ENCODE data around the gene FAM83D.

- no peak for TF ChIP-seq POLR2AphosphoS5 (IDR thresholded peaks at IDR 0.05; ENCODE audit: low read depth)
- TF ChIP-seq CTCF (conservative IDR thresholded peaks at IDR 0.05; ENCODE audit: low read depth in 2 of 2): no peak
- TF ChIP-seq JUNB (IDR thresholded peaks at IDR 0.05; ENCODE audit: unreplicated experiment): no peak
- no peak for TF ChIP-seq CREB1 (CRISPR knock-in tag; IDR thresholded peaks at IDR 0.05; ENCODE audit: low read depth)
- no peak for TF ChIP-seq EZH2phosphoT487 (IDR thresholded peaks at IDR 0.05; ENCODE audit: unreplicated experiment)
- no peak for TF ChIP-seq EZH2 (IDR thresholded peaks at IDR 0.05; ENCODE audit: low read depth, unreplicated experiment)
Observed at GRCh38 chr20:38934530-38934929, 8.3 kb downstream of the FAM83D start.

All from GM23338 (cell line).